HG03095 (cell line): Measurements from ENCODE around the gene ELOVL6.
"Not testable (repeated sequence)": the region's sequence is repeated elsewhere in the genome, so short reads cannot be mapped to it uniquely, and the experiment has no call there.

ENCODE experiments used
- ATAC-seq: cut with Tn5 transposase; IDR thresholded peaks from one replicate; pipeline ENCODE4 v1.9.1; 2021; ENCODE audit warnings: moderate library complexity; ENCODE audit not compliant: unreplicated experiment

The ELOVL6 gene

GRCh38 chr4:110039164-110039563 lies 159.3 kb downstream of the ELOVL6 start:
- not testable (repeated sequence) for ATAC-seq

GRCh38 chr4:110034026-110034393 lies 164.4 kb downstream of the ELOVL6 start:
- peak; percentile 97 for ATAC-seq

GRCh38 chr4:110033355-110034025 lies 164.9 kb downstream of the ELOVL6 start:
- ATAC-seq: no peak

GRCh38 chr4:110032603-110033002 lies 165.8 kb downstream of the ELOVL6 start:
- no peak for ATAC-seq

GRCh38 chr4:110025718-110026117 lies 172.7 kb downstream of the ELOVL6 start:
- no peak for ATAC-seq

GRCh38 chr4:110025056-110025455 lies 173.4 kb downstream of the ELOVL6 start:
- ATAC-seq: no peak

GRCh38 chr4:110022457-110022856 lies 176.0 kb downstream of the ELOVL6 start:
- no peak for ATAC-seq

- ATAC-seq: no peak
These were observed 177.6 kb downstream of the ELOVL6 start for GRCh38 chr4:110020646-110021443.

GRCh38 chr4:110020139-110020538 lies 178.3 kb downstream of the ELOVL6 start:
- ATAC-seq: no peak

GRCh38 chr4:110019153-110019552 lies 179.3 kb downstream of the ELOVL6 start:
- ATAC-seq: no peak

GRCh38 chr4:110014233-110014632 lies 184.2 kb downstream of the ELOVL6 start:
- ATAC-seq: no peak

- no peak for ATAC-seq
These were observed 185.5 kb downstream of the ELOVL6 start for GRCh38 chr4:110012917-110013316.

GRCh38 chr4:110010797-110011196 lies 187.6 kb downstream of the ELOVL6 start:
- no peak for ATAC-seq

GRCh38 chr4:110009550-110009949 lies 188.9 kb downstream of the ELOVL6 start:
- no peak for ATAC-seq

GRCh38 chr4:110008540-110008939 lies 189.9 kb downstream of the ELOVL6 start:
- no peak for ATAC-seq

GRCh38 chr4:110007217-110007616 lies 191.2 kb downstream of the ELOVL6 start:
- no peak for ATAC-seq

- peak; percentile 58 for ATAC-seq
These were observed 192.9 kb downstream of the ELOVL6 start for GRCh38 chr4:110005461-110006056.

GRCh38 chr4:110004556-110004955 lies 193.9 kb downstream of the ELOVL6 start:
- ATAC-seq: no peak

GRCh38 chr4:110003401-110004187 lies 194.8 kb downstream of the ELOVL6 start:
- no peak for ATAC-seq

- ATAC-seq: no peak
These were observed 196.1 kb downstream of the ELOVL6 start for GRCh38 chr4:110002326-110002725.

GRCh38 chr4:109999585-109999912 lies 198.9 kb downstream of the ELOVL6 start:
- no peak for ATAC-seq
